ENCODE measurements around the gene LRFN5. TPM values are rescaled to one million over a fixed set of nuclear protein-coding genes. Genes with fewer than 3 reads are reported as not detected.

The LRFN5 gene
- total and polyA plus RNA-seq, 2 experiments from 2014 or later: 1.8 to 8.8 TPM

GRCh38 chr14:41699486-41699885, 92.8 kb downstream of the LRFN5 start:
- H3K79me2 ChIP-seq: no peaks in the 10 kb centered on the region
- H3K9me3 ChIP-seq (ENCODE audit: low read depth): no peaks in the 10 kb centered on the region
- H3K27me3 ChIP-seq: no peaks in the 10 kb centered on the region
- no peaks in the 10 kb centered on the region for H4K20me1 ChIP-seq (ENCODE audit: insufficient read depth, poor library complexity, severe bottlenecking)
- H3K9me2 ChIP-seq (replicated peaks; ENCODE audit: insufficient read depth): no peaks in the 10 kb centered on the region
- H3K4me1 ChIP-seq (ENCODE audit: insufficient read depth): no peaks in the 10 kb centered on the region
- WGBS (ENCODE audit: low lambda C conversion rate, missing lambda C conversion rate): 33% methylated on average over 3 of the region's 3 CpGs
- H3K4me3 ChIP-seq: no peak overlapping the region
- TF ChIP-seq CTCF (IDR thresholded peaks at IDR 0.05; ENCODE audit: poor library complexity) (no peak), EZH2phosphoT487 (IDR thresholded peaks at IDR 0.05; ENCODE audit: low read depth, severe bottlenecking, unreplicated experiment) (no peak), EZH2 (IDR thresholded peaks at IDR 0.05; ENCODE audit: borderline replicate concordance) (no peak)
- H3K27ac ChIP-seq: no peak overlapping the region
- H2AFZ ChIP-seq: no peak overlapping the region
- H3K36me3 ChIP-seq (replicated peaks; ENCODE audit: insufficient read depth, low read depth): no peaks in the 10 kb centered on the region
- DNase-seq (ENCODE audit: low spot score): no peak
- H3K4me2 ChIP-seq: peak overlapping the region; percentile 0

GRCh38 chr14:41718477-41719166, 111.9 kb downstream of the LRFN5 start:
- H3K79me2 ChIP-seq: no peaks in the 10 kb centered on the region
- DNase-seq (ENCODE audit: low spot score): no peak
- no peaks in the 10 kb centered on the region for H3K9me3 ChIP-seq (ENCODE audit: low read depth)

GRCh38 chr14:41739203-41739602, 132.5 kb downstream of the LRFN5 start:
- H2AFZ ChIP-seq: no peak overlapping the region
- WGBS (ENCODE audit: low lambda C conversion rate, missing lambda C conversion rate): 96% methylated on average over 1 of the region's 1 CpG

More at GRCh38 chr14:41718477-41719166, 111.9 kb downstream of the LRFN5 start:
- TF ChIP-seq CTCF (IDR thresholded peaks at IDR 0.05; ENCODE audit: poor library complexity) (no peak), EZH2phosphoT487 (IDR thresholded peaks at IDR 0.05; ENCODE audit: low read depth, severe bottlenecking, unreplicated experiment) (no peak), EZH2 (IDR thresholded peaks at IDR 0.05; ENCODE audit: borderline replicate concordance) (no peak)
- Histone ChIP-seq H3K4me3 (no peak overlapping the region), H2AFZ (no peak overlapping the region), H3K9me2 (replicated peaks; ENCODE audit: insufficient read depth) (no peaks in the 10 kb centered on the region), H3K4me2 (no peak overlapping the region), H3K27me3 (no peaks in the 10 kb centered on the region), H3K36me3 (replicated peaks; ENCODE audit: insufficient read depth, low read depth) (no peaks in the 10 kb centered on the region), H3K27ac (no peak overlapping the region), H3K4me1 (ENCODE audit: insufficient read depth) (no peaks in the 10 kb centered on the region), H4K20me1 (ENCODE audit: insufficient read depth, poor library complexity, severe bottlenecking) (no peaks in the 10 kb centered on the region)
- 81% methylated on average over 5 of the region's 5 CpGs for WGBS (ENCODE audit: low lambda C conversion rate, missing lambda C conversion rate)

More at GRCh38 chr14:41739203-41739602, 132.5 kb downstream of the LRFN5 start:
- Histone ChIP-seq H3K36me3 (replicated peaks; ENCODE audit: insufficient read depth, low read depth) (no peaks in the 10 kb centered on the region), H3K9me2 (replicated peaks; ENCODE audit: insufficient read depth) (no peaks in the 10 kb centered on the region), H3K27me3 (no peaks in the 10 kb centered on the region), H4K20me1 (ENCODE audit: insufficient read depth, poor library complexity, severe bottlenecking) (no peaks in the 10 kb centered on the region), H3K27ac (no peak overlapping the region), H3K4me2 (no peak overlapping the region), H3K4me1 (ENCODE audit: insufficient read depth) (no peaks in the 10 kb centered on the region), H3K9me3 (ENCODE audit: low read depth) (peaks cover 3% of the 10 kb centered on the region), H3K4me3 (no peak overlapping the region), H3K79me2 (no peaks in the 10 kb centered on the region)
- no peak for TF ChIP-seq EZH2phosphoT487 (IDR thresholded peaks at IDR 0.05; ENCODE audit: low read depth, severe bottlenecking, unreplicated experiment)
- TF ChIP-seq EZH2 (IDR thresholded peaks at IDR 0.05; ENCODE audit: borderline replicate concordance): no peak
- TF ChIP-seq CTCF (IDR thresholded peaks at IDR 0.05; ENCODE audit: poor library complexity): no peak
- no peak for DNase-seq (ENCODE audit: low spot score)

Data from hepatocyte (in vitro differentiated cells).